NCI-H2196 treated with DMSO at 0.1 percent for 48 hours (cell line): Measurements from ENCODE around the gene FGFR2.

ENCODE experiments used
- DNase-seq: peaks from one replicate; lab custom pipeline; 2025; ENCODE audit not compliant: unreplicated experiment; lab: John Stamatoyannopoulos, UW

Gene FGFR2

DNA sequence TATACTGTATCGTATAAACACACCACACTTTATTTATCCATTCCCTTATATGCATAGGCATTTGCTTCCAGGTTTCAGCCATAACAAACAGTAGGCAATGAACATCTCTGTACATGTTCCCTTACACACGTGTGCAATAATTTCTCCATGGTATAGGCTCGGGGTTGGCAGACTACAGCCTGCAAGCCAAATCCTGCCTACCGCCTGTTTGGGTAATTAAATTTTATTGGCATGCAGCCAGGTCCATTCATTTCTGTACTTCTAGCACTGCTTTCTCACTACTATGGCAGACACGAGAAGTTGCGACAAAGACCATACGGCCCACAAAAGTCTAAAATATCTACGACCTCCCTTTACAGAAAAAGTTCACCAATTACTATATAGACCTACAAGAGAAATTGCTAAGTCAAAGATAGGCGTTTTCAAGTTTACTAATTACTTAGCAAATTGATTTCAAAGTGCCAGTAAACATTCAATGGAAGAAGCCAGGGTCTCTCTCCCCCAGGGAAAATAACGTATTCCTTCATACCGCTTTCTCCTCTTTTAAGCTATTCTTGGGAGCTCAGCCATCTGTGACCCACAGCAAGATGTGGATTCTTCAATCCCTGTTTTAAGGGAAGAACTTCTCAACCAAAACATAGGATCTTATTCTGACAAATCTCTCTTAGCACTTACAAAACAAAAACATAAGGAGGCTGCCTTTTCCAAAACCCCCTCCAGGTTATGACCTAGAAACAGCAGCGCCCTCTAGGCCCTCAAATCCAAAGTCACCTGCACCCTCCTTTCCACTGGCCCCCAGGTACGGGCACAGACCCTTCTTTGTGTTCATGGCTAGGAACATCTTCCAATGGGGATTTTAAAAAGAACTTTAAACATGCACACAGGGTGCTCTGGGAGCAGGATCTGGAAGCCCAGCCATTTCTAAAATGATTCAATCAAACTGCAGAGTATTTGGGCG is 100.5 kb downstream of the FGFR2 start:
- no peak for DNase-seq

GRCh38 chr10:121495719-121496118 is 102.5 kb downstream of the FGFR2 start:
- DNase-seq = no peak

GRCh38 chr10:121494296-121494695 is 103.9 kb downstream of the FGFR2 start:
- no peak for DNase-seq

DNA sequence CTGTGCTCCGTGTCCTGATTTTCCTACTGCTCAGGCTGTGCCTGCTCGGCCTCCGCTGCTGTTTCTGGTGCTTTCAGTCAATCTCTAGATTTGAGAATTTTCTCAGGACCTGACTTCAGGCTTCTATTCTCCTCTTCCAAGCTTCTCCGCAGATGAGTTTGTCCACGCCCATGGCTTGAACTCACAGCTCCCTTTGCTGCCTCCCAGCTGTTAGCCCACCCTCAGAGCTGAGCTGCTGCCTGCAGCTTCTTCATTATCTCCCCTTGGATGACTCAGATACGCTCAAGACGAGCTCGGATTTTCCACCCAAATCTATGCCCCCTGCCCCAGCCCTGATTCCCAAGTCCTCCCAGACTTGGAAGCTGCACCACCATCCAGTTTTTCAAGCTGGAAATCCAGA is 104.7 kb downstream of the FGFR2 start:
- DNase-seq = no peak

- no peak for DNase-seq
These were observed 107.2 kb downstream of the FGFR2 start for GRCh38 chr10:121490871-121491519.

DNA sequence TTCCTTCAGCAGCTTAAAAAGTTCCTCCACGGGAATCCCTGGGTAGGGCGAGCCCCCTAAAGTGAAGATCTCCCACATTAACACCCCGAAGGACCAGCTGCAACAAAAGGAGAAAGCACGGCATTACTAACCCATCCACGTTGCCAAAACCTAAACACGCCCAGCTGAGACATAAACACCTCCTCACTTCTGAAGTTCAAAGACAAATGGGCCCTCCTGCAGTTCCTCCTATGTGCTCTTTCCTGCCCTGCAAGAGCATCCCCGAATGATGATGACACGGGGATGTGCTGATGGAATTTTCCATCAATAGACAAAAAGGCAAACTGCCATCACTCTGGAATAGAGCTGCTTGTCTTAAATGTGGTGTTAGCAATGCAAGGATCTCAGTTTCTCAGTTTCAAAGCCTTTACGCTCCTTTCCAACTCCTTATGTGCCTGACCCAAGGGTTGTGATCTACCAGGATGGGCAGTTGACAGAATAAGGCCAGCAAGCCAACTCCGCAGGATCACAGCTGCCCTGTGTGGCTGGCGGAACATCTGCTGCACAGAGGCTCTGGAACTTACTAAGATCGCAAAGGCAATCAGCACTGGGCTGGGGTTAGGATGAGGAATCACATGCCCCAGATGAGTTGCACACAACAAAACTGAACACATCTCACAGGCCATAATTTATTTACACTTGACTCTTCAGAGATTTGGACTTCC is 112.7 kb downstream of the FGFR2 start:
- no peak for DNase-seq

DNA sequence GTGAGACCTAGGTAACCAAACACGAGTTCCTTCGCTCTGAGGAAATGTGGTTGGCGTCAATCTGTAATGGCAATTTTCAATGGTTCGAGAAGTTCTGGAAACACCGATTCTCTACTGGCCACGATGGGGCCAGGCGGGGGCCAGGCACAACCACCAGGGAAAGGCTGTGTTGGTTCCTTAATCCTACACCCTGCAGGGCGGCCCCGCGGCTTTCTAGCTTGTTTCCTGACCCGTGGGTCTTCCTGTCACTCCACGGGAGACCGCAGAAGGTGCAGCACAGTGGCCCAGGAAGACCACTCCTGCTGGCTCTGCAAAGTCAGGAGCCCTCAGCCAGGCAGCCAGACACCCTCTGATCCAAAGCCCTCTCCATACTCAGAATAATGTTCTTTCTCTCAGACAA is 113.4 kb downstream of the FGFR2 start:
- DNase-seq = no peak

DNA sequence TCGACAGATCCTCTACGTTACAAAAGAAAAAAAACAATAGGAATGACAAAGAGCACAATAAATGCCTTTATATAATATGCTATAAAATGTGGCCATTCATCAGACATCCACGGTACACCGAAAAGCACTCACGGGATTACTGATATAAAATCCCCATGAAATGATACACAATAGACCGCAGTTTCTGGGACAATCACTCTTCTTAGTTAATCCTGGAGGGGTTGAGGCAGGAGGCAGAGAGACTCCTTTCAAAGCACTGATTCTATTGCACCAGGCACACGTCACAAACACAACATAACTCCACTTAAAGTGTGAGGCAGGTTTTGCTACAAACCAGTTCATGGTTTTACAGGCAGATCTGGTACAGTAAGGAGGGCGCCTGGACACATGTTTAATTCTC is 113.8 kb downstream of the FGFR2 start:
- no peak for DNase-seq

- no peak for DNase-seq
These were observed 117.1 kb downstream of the FGFR2 start for GRCh38 chr10:121481180-121481579.

GRCh38 chr10:121478556-121478955 is 119.7 kb downstream of the FGFR2 start:
- no peak for DNase-seq

DNA sequence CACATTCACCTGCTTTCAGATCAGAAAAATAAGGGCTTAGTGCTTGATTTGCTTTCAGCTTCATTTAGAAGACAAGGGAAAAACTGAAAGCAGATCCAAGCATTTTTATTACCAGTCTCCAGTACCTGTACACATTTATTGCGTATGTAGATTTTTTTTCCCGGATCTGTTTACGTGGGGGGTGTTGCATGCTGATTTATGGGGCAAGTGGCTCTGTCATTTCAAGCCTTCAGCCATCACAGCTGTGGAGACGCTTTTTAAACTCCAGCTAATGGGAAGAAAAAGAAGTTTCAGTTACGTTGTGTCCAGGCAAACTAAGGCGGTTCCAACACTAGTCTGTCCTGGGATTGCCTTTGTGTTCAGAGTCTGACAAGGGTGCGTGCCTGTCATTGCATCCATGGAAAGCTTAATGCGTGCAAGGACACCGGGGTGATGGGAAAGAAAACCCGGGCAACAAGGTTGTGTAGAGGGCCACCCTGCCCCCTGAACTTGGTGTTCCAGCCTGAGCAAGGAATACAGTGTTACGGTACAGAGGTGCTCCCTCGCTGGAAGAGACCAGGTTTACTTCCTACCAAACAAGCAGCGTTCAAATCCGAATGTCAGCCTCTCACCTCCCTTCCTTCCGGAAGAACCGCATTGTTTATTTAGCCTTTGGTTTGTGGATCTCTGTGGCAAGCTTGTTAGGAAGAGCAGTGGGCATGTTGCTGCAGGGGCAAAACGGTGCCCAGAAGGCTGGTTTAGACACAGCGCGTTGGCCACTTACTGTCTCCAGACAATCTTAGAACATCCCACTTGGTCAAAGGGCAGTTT is 128.2 kb downstream of the FGFR2 start:
- DNase-seq = no peak

GRCh38 chr10:121468726-121469125 is 129.5 kb downstream of the FGFR2 start:
- DNase-seq = no peak

- no peak for DNase-seq
These were observed 131.8 kb downstream of the FGFR2 start for GRCh38 chr10:121466424-121466823.

GRCh38 chr10:121465215-121465614 is 133.0 kb downstream of the FGFR2 start:
- DNase-seq = no peak

- DNase-seq = no peak
These were observed 133.7 kb downstream of the FGFR2 start for GRCh38 chr10:121464517-121464916.

- DNase-seq = no peak
These were observed 135.3 kb downstream of the FGFR2 start for GRCh38 chr10:121462955-121463354.

DNA sequence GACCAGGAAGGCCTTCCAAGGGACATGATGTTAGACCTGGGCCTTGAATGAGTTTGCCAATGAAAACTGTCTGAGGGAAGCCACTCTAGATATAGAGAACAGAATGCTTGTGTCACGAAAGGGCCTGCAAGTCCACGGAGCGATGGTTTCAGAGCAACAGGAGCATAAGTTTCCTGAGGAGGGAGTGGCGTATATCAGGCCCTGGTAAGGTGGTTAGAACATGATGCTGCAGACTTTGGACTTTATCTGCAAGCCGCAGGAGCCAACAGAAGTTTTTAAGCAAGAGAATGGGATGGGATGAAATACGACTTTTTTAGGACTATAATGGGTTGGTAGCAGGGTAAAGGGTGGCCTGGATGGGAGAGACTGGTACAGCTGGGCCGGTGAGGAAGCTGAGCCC is 136.0 kb downstream of the FGFR2 start:
- DNase-seq = no peak

DNA sequence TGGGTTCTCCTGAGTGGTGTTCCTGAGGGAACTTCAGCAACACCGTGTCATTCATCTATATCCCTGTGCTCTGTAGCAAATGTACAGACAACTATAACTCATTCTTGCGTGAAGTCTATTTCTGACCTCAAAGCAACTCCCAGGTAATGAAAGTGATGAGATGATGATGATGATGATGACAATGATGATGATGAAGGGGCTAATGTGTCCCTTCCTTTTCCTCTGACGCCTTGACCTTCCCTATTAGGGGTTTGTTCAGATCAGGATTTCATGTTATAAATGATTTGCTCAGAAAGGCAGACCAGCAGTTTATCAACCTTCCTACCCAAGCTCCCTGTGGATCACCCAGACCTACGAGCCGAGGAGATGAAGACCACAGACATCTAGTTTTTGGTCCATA is 136.9 kb downstream of the FGFR2 start:
- no peak for DNase-seq

DNA sequence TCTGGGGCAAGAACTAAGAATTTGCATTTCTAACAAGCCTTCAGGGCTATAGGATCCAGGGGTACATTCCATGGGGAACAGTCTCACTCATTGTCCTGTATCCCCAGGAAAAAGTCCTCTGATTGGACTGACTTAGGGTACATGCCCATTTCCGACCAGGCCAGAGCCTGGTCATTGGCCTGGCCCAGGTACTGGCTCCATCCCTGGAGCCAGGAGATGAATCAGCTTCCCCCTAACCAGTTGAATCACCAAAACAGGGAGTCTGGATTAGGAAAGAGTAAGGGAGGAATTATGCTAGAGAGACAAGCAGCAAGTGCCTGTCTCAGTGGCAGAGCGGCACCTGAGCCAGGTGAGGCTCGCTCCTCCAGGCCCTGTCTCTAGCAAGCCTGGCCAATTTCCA is 137.5 kb downstream of the FGFR2 start:
- no peak for DNase-seq

- DNase-seq = no peak
These were observed 138.4 kb downstream of the FGFR2 start for GRCh38 chr10:121459622-121460453.
